Kidney (tissue), 14 donors: ENCODE results near the gene MRPL55. TPM values are rescaled to one million over a fixed set of nuclear protein-coding genes. Genes with fewer than 3 reads are reported as not detected.

ENCODE experiments used
- DNase-seq, 5 donors: peaks; one replicate each; pipeline ENCODE4 v3.0.0-alpha.2; 2013 to 2020
- FAIRE-seq: peaks from 2 replicates; lab custom pipeline; 2012; peaks lifted over from hg19 to GRCh38; lab: Jason Lieb, UNC
- H3K27ac ChIP-seq, 2 donors: one replicate each; pipeline ENCODE4 v1.7.0; 2013; ENCODE audit warnings: low read depth in 2 of 2, low read length in 2 of 2, inconsistent platforms in 1 of 2
- H3K27me3 ChIP-seq: one replicate; pipeline ENCODE4 v1.7.1; 2013; ENCODE audit warnings: low read length, inconsistent platforms; ENCODE audit not compliant: control insufficient read depth, insufficient read depth
- H3K36me3 ChIP-seq, 3 donors: one replicate each; pipeline versions ENCODE4 v1.7.0 to v1.7.1; 2013; ENCODE audit warnings: low read length in 3 of 3, control low read depth in 1 of 3, inconsistent platforms in 1 of 3; ENCODE audit not compliant: insufficient read depth in 3 of 3, control insufficient read depth in 2 of 3
- H3K4me1 ChIP-seq, 3 donors: one replicate each; pipeline versions ENCODE4 v1.7.0 to v1.7.1; 2013; ENCODE audit warnings: low read length in 3 of 3, inconsistent platforms in 1 of 3, low read depth in 1 of 3; ENCODE audit not compliant: control insufficient read depth in 2 of 3, insufficient read depth in 2 of 3
- H3K4me3 ChIP-seq, 3 donors: one replicate each; pipeline versions ENCODE4 v1.7.0 to v1.8.1; 2013; ENCODE audit warnings: low read length in 3 of 3, control low read depth in 1 of 3, inconsistent platforms in 1 of 3
- H3K9ac ChIP-seq, 3 donors: one replicate each; pipeline versions ENCODE4 v1.7.0 to v1.7.1; 2013; ENCODE audit warnings: low read length in 3 of 3, control low read depth in 1 of 3, inconsistent platforms in 1 of 3
- H3K9me3 ChIP-seq, 3 donors: one replicate each; pipeline versions ENCODE4 v1.7.0 to v1.7.1; 2013; ENCODE audit warnings: low read length in 3 of 3, control low read depth in 1 of 3, inconsistent platforms in 1 of 3; ENCODE audit not compliant: control insufficient read depth in 2 of 3, insufficient read depth in 1 of 3
- intact Hi-C: fragments of 100-400 bp; cut with DNase I; formaldehyde crosslinking; loops from one replicate; pipeline ENCODE4 v1.11.1; 2022
- polyA plus RNA-seq: library from polyadenylated mRNA; stranded (reverse); fragments of 350-450 nt; fragmentation: Illumina TruSeq; extraction: RNeasy Lipid Tissue Mini Kit (QIAGEN cat#74804); gene quantifications from one replicate; pipeline ENCODE4 v1.2.3, GENCODE V29; 2014; ENCODE audit warnings: low read depth, low replicate concordance; ENCODE audit not compliant: insufficient read depth
- total RNA-seq: library from RNA; stranded (reverse); fragmentation: NEBNext Ultra II Directional; extraction: Animal tissue kit (Norgen Biotek cat#: 25700); gene quantifications from one replicate; pipeline ENCODE4 v1.2.1, GENCODE V29; 2021
- TF ChIP-seq, protein P1 (sequence below): IDR thresholded peaks from 3 replicates; pipeline ENCODE4 v1.5.1; 2012; ENCODE audit warnings: mild to moderate bottlenecking, moderate library complexity, borderline replicate concordance; ENCODE audit not compliant: insufficient read depth; ENCODE audit errors: extremely low read depth
- donor health status: control.
- donor health status: control.
- donor health status: control.
- donor health status: control.
- donor health status: control.
- donor health status: DM: yes; HTN: yes; CAD: no.
- donor health status: Normal renal cell carcinoma (clear cell type).

Gene MRPL55
- total and polyA plus RNA-seq, 2 donors from 2014 or later = 37.8 to 141 TPM

DNA sequence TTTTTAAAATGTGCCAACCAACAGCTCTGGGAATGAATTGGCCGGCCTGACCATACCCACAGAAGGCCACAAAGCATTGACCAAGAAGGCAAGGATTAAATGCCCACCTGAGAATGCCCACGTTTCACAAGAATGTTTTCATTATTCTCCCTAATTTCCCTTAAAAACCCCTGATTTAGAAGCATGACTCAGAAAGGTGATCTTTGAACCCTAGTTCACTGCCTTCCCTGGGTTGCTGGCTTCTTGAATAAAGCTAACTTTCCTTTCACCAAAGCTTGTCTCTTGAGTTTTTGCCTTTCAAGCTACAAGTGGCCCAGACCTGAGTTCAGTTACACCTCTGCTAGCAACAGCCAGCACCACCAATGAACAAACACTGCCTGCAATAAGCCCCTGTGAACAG, 14.4 kb upstream of the MRPL55 start:
- no peaks in the 10 kb centered on the region for H3K9me3 ChIP-seq
- H3K27ac ChIP-seq = no peak overlapping the region
- intact Hi-C loops = no loop called here
- no peak for DNase-seq
- TF ChIP-seq, protein P1, sequence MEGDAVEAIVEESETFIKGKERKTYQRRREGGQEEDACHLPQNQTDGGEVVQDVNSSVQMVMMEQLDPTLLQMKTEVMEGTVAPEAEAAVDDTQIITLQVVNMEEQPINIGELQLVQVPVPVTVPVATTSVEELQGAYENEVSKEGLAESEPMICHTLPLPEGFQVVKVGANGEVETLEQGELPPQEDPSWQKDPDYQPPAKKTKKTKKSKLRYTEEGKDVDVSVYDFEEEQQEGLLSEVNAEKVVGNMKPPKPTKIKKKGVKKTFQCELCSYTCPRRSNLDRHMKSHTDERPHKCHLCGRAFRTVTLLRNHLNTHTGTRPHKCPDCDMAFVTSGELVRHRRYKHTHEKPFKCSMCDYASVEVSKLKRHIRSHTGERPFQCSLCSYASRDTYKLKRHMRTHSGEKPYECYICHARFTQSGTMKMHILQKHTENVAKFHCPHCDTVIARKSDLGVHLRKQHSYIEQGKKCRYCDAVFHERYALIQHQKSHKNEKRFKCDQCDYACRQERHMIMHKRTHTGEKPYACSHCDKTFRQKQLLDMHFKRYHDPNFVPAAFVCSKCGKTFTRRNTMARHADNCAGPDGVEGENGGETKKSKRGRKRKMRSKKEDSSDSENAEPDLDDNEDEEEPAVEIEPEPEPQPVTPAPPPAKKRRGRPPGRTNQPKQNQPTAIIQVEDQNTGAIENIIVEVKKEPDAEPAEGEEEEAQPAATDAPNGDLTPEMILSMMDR = no peak
- no peaks in the 10 kb centered on the region for H3K36me3 ChIP-seq
- no peaks in the 10 kb centered on the region for H3K4me1 ChIP-seq
- no peak overlapping the region for H3K9ac ChIP-seq
- no peak overlapping the region for H3K4me3 ChIP-seq
- H3K27me3 ChIP-seq = no peaks in the 10 kb centered on the region
- no peak for FAIRE-seq

DNA sequence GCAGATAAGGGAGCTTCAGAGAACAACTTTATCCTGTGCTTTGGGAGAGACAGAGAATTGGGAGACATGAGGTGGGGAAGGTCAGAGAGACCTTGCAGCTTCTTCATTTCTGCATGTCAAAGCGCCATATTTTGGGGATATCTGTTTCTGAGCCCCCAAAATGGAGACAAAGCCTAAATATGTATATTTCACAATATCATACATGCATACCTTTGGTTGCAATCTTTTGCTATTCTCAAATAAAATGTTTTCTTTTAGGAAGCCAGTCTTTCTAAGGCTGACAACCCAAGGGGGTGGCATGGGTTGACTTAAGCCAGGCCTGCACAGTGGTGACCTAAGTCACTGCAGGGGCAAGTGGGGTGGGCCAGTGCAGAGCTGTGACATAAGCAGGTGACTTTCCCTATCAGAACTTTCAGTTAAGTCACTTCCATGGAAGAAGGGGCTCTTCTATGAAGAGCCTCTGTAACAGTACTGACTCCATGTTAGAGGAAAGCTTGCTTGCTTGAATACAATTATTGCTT, 13.9 kb upstream of the MRPL55 start:
- DNase-seq = no peak
- no peak overlapping the region for H3K27ac ChIP-seq
- no peak for FAIRE-seq
- H3K4me3 ChIP-seq = no peak overlapping the region
- H3K36me3 ChIP-seq = no peaks in the 10 kb centered on the region
- H3K4me1 ChIP-seq = no peaks in the 10 kb centered on the region
- TF ChIP-seq, protein P1 = no peak
- H3K27me3 ChIP-seq = no peaks in the 10 kb centered on the region
- intact Hi-C loops = no loop called here
- no peak overlapping the region for H3K9ac ChIP-seq
- no peaks in the 10 kb centered on the region for H3K9me3 ChIP-seq

DNA sequence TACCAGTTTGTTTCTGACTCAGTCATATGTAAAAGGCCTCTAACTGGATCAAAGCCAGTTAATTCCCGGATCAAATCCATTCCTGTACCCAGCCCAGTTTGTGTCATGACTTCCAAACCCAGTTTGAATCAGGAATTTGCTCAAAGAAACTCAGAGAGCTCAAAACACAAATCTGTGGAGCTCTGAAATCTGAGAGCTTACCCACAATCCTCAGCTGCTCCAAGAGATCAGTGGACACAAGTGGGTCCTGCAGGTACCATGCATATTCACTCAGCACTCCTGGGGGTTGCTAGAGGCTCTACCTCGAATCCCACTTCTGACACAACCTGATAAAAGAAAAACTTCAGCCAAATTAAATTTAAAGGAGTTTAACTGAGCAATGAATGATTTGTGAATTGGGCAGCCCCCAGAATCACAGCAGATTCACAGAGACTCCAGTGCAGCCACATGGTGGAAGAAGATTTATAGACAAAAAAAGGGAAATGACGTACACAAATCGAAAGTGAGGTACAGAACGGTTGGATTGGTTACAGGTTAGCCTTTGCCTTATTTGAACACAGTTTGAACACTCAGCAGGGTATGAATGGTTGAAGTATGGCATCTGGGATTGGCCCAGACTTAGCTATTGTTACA, 11.9 kb upstream of the MRPL55 start:
- Histone ChIP-seq H3K4me3 (no peak overlapping the region), H3K36me3 (no peaks in the 10 kb centered on the region), H3K27ac (no peak overlapping the region), H3K27me3 (no peaks in the 10 kb centered on the region), H3K9me3 (no peaks in the 10 kb centered on the region), H3K4me1 (no peaks in the 10 kb centered on the region), H3K9ac (no peak overlapping the region)
- intact Hi-C loops = no loop called here
- TF ChIP-seq, protein P1 = no peak
- DNase-seq (no peak), FAIRE-seq (no peak)
